Measurements from ENCODE around the gene KCNH1. TPM values are rescaled to one million over a fixed set of nuclear protein-coding genes. Genes with fewer than 3 reads are reported as not detected.

KCNH1 gene
- total RNA-seq, 1 experiment from 2014 or later, result 0.17 TPM

DNA sequence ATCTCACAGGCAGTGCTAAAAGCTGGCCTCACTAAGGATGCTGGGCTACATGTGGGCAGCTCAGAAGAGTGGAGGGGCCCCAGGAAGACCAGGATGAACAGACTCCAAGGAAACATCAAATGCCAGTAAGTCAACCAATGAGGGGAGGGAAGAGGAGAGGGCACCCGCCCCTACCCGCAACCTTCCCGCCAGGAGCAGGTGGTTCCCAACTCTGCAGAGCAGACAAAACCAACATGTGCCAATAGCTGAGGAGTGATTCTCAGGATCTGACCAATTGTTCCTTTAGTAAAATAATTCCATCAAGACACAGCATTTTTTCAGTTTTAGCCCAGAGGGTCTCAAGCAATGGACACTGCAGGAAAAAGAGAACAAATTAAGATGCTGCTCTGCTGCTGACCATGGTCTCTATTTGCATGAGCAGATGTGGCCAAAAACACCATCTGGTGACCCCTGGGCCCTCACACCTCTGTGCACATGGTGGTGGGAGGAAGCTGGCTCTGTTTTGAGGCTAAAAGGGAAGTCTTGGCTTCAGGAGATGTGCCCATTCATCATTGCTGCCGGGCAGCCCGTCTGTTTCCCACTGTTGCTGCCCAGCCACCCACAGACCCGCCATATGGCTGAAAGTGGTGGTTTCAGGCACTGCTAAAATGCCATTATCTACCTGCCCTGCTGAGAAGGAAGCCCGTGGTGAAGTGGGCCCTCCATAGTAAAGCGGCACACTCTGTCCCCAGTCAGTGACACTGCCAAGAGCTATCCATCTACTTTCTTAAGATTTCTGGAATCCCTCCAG is 231.8 kb downstream of the KCNH1 start:
- no peak for TF ChIP-seq NFATC4 (CRISPR knock-in tag; IDR thresholded peaks at IDR 0.05)
- TF ChIP-seq CBFB (CRISPR knock-in tag; IDR thresholded peaks at IDR 0.05; ENCODE audit: low read depth), result no peak
- TF ChIP-seq ZNF121 (CRISPR knock-in tag; IDR thresholded peaks at IDR 0.05), result no peak
- TF ChIP-seq, protein P1, sequence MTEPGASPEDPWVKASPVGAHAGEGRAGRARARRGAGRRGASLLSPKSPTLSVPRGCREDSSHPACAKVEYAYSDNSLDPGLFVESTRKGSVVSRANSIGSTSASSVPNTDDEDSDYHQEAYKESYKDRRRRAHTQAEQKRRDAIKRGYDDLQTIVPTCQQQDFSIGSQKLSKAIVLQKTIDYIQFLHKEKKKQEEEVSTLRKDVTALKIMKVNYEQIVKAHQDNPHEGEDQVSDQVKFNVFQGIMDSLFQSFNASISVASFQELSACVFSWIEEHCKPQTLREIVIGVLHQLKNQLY (CRISPR knock-in tag; IDR thresholded peaks at IDR 0.05), result no peak
- no peak for TF ChIP-seq FOXP1 (CRISPR knock-in tag; IDR thresholded peaks at IDR 0.05; ENCODE audit: borderline replicate concordance)
- TF ChIP-seq, protein P2, sequence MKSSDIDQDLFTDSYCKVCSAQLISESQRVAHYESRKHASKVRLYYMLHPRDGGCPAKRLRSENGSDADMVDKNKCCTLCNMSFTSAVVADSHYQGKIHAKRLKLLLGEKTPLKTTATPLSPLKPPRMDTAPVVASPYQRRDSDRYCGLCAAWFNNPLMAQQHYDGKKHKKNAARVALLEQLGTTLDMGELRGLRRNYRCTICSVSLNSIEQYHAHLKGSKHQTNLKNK (CRISPR knock-in tag; IDR thresholded peaks at IDR 0.05), result no peak
- no peak for TF ChIP-seq NFYB (CRISPR knock-in tag; conservative IDR thresholded peaks at IDR 0.05; ENCODE audit: low read depth)
- TF ChIP-seq, protein P3, sequence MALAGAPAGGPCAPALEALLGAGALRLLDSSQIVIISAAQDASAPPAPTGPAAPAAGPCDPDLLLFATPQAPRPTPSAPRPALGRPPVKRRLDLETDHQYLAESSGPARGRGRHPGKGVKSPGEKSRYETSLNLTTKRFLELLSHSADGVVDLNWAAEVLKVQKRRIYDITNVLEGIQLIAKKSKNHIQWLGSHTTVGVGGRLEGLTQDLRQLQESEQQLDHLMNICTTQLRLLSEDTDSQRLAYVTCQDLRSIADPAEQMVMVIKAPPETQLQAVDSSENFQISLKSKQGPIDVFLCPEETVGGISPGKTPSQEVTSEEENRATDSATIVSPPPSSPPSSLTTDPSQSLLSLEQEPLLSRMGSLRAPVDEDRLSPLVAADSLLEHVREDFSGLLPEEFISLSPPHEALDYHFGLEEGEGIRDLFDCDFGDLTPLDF (CRISPR knock-in tag; IDR thresholded peaks at IDR 0.05), result no peak
- TF ChIP-seq CREB1 (CRISPR knock-in tag; IDR thresholded peaks at IDR 0.05), result no peak
- TF ChIP-seq ATF1 (CRISPR knock-in tag; IDR thresholded peaks at IDR 0.05), result no peak
- TF ChIP-seq MYBL2 (CRISPR knock-in tag; IDR thresholded peaks at IDR 0.05), result no peak
- no peaks in the 10 kb centered on the region for H3K27me3 Mint-ChIP-seq (ENCODE audit: low read depth)
- ChIA-PET POLR2A (no interaction called here), CTCF (no interaction called here)
- no peak overlapping the region for H3K4me3 Mint-ChIP-seq
- H3K9me3 Mint-ChIP-seq, result no peaks in the 10 kb centered on the region
- no peak for ATAC-seq
- DNase-seq (ENCODE audit: low spot score), result no peak
- no peak overlapping the region for H3K27ac Mint-ChIP-seq
- no peaks in the 10 kb centered on the region for H3K36me3 Mint-ChIP-seq
- no peaks in the 10 kb centered on the region for H3K4me1 Mint-ChIP-seq

DNA sequence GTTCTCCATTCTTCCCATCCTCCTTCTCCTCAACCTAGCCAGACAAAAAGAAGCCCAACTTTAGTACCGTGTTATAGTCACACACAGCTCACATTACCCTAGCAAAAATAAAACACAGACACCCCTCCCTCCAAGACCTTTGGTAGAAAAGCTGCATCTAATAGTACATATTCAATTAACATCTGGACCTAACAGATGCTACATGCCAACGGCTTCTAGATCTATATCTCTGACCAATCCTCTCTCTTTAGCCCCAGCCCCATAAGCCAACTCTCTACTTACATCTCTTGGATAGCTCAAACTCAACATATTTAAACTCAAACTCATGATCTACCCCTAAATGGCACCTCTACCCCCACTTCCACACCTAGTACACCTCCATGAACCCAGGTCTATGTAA is 233.1 kb downstream of the KCNH1 start:
- Mint-ChIP-seq H3K27me3 (ENCODE audit: low read depth) (no peaks in the 10 kb centered on the region), H3K36me3 (no peaks in the 10 kb centered on the region), H3K9me3 (no peaks in the 10 kb centered on the region), H3K4me3 (no peak overlapping the region), H3K27ac (no peak overlapping the region), H3K4me1 (no peaks in the 10 kb centered on the region)
- ATAC-seq, result no peak
- no peak for DNase-seq (ENCODE audit: low spot score)
- POLR2A ChIA-PET, result no interaction called here
- CTCF ChIA-PET, result interaction anchor here (1.2 kb wide), 1 partner anchor 233 kb away, joined by 3 read pairs; the partner anchor contains the start of gene KCNH1
- TF ChIP-seq, protein P4, sequence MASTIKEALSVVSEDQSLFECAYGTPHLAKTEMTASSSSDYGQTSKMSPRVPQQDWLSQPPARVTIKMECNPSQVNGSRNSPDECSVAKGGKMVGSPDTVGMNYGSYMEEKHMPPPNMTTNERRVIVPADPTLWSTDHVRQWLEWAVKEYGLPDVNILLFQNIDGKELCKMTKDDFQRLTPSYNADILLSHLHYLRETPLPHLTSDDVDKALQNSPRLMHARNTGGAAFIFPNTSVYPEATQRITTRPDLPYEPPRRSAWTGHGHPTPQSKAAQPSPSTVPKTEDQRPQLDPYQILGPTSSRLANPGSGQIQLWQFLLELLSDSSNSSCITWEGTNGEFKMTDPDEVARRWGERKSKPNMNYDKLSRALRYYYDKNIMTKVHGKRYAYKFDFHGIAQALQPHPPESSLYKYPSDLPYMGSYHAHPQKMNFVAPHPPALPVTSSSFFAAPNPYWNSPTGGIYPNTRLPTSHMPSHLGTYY (CRISPR knock-in tag; IDR thresholded peaks at IDR 0.05), result no peak
- TF ChIP-seq, protein P5, sequence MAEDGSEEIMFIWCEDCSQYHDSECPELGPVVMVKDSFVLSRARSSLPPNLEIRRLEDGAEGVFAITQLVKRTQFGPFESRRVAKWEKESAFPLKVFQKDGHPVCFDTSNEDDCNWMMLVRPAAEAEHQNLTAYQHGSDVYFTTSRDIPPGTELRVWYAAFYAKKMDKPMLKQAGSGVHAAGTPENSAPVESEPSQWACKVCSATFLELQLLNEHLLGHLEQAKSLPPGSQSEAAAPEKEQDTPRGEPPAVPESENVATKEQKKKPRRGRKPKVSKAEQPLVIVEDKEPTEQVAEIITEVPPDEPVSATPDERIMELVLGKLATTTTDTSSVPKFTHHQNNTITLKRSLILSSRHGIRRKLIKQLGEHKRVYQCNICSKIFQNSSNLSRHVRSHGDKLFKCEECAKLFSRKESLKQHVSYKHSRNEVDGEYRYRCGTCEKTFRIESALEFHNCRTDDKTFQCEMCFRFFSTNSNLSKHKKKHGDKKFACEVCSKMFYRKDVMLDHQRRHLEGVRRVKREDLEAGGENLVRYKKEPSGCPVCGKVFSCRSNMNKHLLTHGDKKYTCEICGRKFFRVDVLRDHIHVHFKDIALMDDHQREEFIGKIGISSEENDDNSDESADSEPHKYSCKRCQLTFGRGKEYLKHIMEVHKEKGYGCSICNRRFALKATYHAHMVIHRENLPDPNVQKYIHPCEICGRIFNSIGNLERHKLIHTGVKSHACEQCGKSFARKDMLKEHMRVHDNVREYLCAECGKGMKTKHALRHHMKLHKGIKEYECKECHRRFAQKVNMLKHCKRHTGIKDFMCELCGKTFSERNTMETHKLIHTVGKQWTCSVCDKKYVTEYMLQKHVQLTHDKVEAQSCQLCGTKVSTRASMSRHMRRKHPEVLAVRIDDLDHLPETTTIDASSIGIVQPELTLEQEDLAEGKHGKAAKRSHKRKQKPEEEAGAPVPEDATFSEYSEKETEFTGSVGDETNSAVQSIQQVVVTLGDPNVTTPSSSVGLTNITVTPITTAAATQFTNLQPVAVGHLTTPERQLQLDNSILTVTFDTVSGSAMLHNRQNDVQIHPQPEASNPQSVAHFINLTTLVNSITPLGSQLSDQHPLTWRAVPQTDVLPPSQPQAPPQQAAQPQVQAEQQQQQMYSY (CRISPR knock-in tag; IDR thresholded peaks at IDR 0.05), result no peak
- TF ChIP-seq FOXP1 (CRISPR knock-in tag; IDR thresholded peaks at IDR 0.05; ENCODE audit: borderline replicate concordance) (no peak), FOXJ3 (CRISPR knock-in tag; IDR thresholded peaks at IDR 0.05; ENCODE audit: borderline replicate concordance) (no peak), ZNF423 (CRISPR knock-in tag; IDR thresholded peaks at IDR 0.05) (no peak), NR2C2 (CRISPR knock-in tag; IDR thresholded peaks at IDR 0.05) (no peak), HMGA2 (CRISPR knock-in tag; IDR thresholded peaks at IDR 0.05) (no peak), ZNF138 (CRISPR knock-in tag; conservative IDR thresholded peaks at IDR 0.05) (no peak), RORB (CRISPR knock-in tag; IDR thresholded peaks at IDR 0.05) (no peak)
- TF ChIP-seq, protein P6, sequence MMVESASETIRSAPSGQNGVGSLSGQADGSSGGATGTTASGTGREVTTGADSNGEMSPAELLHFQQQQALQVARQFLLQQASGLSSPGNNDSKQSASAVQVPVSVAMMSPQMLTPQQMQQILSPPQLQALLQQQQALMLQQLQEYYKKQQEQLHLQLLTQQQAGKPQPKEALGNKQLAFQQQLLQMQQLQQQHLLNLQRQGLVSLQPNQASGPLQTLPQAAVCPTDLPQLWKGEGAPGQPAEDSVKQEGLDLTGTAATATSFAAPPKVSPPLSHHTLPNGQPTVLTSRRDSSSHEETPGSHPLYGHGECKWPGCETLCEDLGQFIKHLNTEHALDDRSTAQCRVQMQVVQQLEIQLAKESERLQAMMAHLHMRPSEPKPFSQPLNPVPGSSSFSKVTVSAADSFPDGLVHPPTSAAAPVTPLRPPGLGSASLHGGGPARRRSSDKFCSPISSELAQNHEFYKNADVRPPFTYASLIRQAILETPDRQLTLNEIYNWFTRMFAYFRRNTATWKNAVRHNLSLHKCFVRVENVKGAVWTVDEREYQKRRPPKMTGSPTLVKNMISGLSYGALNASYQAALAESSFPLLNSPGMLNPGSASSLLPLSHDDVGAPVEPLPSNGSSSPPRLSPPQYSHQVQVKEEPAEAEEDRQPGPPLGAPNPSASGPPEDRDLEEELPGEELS (CRISPR knock-in tag; IDR thresholded peaks at IDR 0.05), result no peak
- TF ChIP-seq, protein P1 (CRISPR knock-in tag; IDR thresholded peaks at IDR 0.05), result no peak
- TF ChIP-seq, protein P7, sequence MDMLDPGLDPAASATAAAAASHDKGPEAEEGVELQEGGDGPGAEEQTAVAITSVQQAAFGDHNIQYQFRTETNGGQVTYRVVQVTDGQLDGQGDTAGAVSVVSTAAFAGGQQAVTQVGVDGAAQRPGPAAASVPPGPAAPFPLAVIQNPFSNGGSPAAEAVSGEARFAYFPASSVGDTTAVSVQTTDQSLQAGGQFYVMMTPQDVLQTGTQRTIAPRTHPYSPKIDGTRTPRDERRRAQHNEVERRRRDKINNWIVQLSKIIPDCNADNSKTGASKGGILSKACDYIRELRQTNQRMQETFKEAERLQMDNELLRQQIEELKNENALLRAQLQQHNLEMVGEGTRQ (CRISPR knock-in tag; IDR thresholded peaks at IDR 0.05), result no peak
